AG09309 (cell line): ENCODE data around the gene NGF.

ENCODE experiments used
- DNase-seq: peaks from one replicate; pipeline ENCODE4 v3.0.0-alpha.2; 2010; ENCODE audit warnings: low read depth
- H3K4me3 ChIP-seq: 2 replicates; pipeline ENCODE4 v1.5.1; 2011; ENCODE audit warnings: mild to moderate bottlenecking, low read depth, low read length, moderate library complexity; ENCODE audit not compliant: control insufficient read depth
- CTCF ChIP-seq: IDR thresholded peaks from 2 replicates; pipeline ENCODE4 v1.5.1; 2011; ENCODE audit warnings: mild to moderate bottlenecking, low read depth, low read length, inconsistent platforms; ENCODE audit not compliant: insufficient read depth, control insufficient read depth; ENCODE audit errors: missing control alignments

Gene NGF

GRCh38 chr1:115283681-115284146, 54.3 kb downstream of the NGF start:
- no peak for TF ChIP-seq CTCF
- DNase-seq, result no peak
- H3K4me3 ChIP-seq, result no peak overlapping the region

- no peak overlapping the region for H3K4me3 ChIP-seq
- DNase-seq, result no peak
- TF ChIP-seq CTCF, result no peak
These were observed 54.8 kb downstream of the NGF start for GRCh38 chr1:115283249-115283648.

- no peak for TF ChIP-seq CTCF
- H3K4me3 ChIP-seq, result no peak overlapping the region
- no peak for DNase-seq
These were observed 55.2 kb downstream of the NGF start for GRCh38 chr1:115282807-115283208.

- DNase-seq, result no peak
- H3K4me3 ChIP-seq, result no peak overlapping the region
- TF ChIP-seq CTCF, result no peak
These were observed 56.9 kb downstream of the NGF start for GRCh38 chr1:115281143-115281542.

GRCh38 chr1:115280064-115280463, 58.0 kb downstream of the NGF start:
- DNase-seq, result peak; percentile 75
- peak overlapping the region; percentile 19 for H3K4me3 ChIP-seq
- TF ChIP-seq CTCF, result no peak

GRCh38 chr1:115278211-115278610, 59.8 kb downstream of the NGF start:
- H3K4me3 ChIP-seq, result no peak overlapping the region
- no peak for DNase-seq
- TF ChIP-seq CTCF, result no peak

GRCh38 chr1:115277276-115277675, 60.8 kb downstream of the NGF start:
- H3K4me3 ChIP-seq, result no peak overlapping the region
- no peak for TF ChIP-seq CTCF
- no peak for DNase-seq
